Activated CD4-positive, alpha-beta T cell treated with anti-CD3 and anti-CD28 coated beads, Interleukin-10, Interleukin-2, amounts not matched to agents 100 ng/mL and 50 ng/mL, durations not matched to agents 16 hours and 8 hours (primary cell): ENCODE data around the gene NPPC.

Source experiments
- DNase-seq: peaks from one replicate; pipeline ENCODE4 v3.0.0-alpha.2; 2020

NPPC gene

DNA sequence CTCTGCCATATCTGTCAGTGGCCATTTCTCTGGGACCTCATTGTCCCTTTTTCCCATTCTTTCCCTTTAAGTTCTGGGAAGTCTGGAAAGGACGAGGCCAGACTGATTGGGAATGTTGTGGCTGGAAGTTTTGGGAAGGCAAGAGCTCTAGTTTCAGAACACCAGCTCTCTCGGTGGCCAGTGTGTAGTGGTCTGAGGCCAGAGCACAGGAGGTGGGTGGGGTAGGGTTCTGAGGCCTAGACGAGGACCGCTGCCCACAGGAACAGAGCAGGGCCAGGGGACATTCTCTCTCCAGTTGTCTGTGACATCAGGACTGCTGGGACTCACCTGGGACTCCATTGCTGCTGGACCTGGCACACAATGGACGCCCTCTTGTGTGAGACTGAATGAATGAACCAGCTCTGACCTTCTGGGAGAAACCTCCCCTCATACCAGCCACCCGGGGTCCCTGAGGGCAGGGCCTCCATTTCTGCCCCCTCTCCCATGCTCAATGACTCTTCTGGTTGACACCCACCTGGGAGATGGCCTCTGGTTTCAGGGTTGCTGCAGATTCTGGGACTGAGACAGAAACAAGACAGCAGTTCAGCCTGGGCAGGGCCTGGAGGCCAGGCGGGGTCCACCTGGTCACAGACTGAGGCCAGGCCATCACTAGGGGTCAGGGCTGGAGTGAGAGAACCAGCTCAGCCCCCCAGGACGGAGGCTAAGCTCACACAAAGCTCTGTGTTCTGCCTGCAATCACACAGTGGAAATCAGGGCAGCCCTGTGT, 8.4 kb upstream of the NPPC start:
- DNase-seq, result no peak

DNA sequence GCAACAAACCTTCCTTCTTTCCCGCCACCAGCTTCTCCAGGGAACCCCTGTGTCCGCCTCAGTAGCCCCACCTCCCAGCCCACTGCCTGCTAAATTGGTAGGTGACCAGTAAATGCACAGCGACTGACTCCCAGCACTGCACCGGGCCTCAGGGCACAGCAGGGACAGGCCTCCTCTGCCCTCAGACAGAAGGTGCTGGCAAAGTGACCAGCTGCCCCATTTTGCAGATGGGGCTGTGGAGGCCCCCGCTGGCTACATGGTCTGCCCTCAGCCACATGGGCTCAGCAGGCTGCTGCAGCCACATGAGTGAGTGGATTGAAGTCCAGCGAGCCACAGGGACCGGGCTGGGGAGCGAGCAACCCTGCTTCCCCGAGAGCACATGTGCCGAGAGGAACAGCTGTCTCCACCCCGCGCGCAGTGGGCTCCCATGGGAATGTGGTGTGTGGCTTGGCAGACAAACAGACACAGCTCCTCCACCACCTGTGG, 7.8 kb upstream of the NPPC start:
- DNase-seq, result no peak

DNA sequence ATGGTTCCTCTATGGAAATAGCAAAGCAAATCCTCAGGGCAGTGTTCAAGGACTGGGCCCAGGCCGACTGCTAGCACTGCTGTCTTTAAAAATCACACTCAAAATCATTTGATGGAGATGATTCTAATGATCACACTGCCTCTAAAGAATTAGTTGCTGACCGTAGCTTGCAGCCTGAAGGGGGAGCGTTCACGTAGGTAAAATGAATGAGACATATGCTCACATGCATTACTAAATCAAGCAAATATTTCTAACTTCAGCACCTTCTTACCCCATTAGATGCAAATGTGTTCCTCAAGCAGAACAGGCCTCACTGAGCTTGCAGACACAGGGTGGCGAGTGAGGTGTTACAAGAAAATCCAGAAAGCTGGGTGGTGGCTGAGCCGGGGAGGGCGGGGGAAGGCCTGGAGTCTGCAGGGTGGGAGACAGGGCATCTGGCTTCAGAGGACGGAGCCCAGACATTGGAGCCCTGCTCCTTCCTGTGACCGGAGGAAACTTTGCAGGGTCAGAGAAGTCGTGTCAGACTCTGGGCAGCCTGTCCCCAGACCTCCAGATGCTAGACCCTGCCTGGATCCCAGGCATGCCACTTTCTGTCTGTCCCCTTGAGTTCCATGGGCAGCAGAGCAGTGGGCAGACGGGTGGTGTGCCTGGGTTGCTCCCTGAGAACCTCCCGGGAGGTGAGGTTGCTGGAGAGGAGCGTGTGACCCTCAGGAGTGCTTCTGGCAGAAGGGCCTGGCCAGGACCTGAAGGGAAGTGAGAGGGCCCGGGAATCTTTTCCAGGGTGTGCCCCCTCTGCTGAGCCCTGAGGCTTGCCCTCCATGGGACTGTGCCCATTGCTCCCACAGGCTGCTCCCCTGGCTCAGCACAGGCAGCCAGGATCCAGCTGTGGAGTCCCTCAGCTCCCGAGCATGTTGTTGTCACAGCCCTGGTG, 7.1 kb upstream of the NPPC start:
- no peak for DNase-seq

DNA sequence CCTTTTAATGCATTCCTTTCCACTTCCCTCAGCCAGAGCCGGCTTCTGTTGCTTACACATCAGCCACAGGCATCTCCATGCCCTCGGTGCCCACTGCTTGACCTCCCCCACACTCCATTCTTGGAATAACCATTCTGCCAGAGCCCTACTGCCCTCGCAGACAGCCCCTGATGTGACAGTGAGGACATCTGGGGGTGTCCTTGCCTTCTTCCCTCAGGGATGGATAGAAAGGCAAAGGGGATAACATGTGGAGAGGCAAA, 6.4 kb upstream of the NPPC start:
- DNase-seq, result no peak

DNA sequence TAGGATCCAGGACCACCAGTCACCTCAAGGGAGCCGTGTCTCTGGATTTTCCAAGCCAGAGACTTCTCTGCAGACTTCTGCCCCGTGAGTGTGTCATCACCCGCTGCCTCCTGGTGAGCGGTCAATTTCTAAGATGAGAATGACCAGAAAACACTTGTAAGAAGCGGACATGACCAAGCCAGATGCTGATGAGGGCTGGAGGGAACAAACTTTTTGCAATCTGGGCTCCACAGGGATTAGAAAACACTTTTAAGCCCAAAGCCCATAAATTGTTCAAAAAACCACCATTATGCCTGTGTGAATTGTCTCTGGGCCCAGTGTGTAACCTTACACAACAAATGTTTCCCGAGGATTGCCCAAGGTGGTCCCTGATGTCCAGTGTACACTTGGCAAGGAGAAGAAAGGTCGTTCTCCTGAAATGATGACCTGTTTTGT, 5.3 kb upstream of the NPPC start:
- DNase-seq, result no peak

DNA sequence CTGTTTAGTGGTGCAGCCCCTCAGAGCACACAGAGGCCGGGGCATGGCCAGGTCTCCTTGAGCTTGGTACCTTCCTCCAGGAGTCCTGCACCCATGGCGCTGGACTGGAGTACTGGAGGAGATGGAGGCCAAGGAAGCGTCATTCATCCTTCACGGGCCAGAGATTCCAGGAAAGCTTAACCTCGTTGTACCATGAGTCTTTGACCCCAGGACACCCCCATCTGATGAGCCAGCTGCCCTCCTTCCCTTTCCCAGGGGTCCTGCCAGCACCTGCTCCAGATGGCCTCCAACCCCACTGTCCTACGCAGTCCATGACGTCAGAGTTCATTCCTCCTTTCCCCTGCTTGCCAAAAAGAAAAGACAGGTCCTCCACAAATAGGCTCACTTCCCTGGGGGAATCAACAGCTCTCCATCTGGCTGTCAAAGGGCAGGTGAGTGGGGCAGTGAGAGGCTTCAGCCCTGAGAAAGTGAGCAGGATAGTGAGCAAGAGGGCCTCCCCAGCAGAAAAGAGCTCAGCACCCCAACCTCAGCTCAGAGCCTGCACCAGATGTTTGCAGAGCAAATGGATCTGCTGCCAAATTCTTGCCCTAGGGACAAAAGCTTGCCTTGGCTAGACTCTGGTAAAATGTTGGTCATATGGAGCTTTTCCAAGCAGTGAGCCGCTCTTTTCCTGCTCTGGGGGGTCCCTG, 4.5 kb upstream of the NPPC start:
- no peak for DNase-seq

DNA sequence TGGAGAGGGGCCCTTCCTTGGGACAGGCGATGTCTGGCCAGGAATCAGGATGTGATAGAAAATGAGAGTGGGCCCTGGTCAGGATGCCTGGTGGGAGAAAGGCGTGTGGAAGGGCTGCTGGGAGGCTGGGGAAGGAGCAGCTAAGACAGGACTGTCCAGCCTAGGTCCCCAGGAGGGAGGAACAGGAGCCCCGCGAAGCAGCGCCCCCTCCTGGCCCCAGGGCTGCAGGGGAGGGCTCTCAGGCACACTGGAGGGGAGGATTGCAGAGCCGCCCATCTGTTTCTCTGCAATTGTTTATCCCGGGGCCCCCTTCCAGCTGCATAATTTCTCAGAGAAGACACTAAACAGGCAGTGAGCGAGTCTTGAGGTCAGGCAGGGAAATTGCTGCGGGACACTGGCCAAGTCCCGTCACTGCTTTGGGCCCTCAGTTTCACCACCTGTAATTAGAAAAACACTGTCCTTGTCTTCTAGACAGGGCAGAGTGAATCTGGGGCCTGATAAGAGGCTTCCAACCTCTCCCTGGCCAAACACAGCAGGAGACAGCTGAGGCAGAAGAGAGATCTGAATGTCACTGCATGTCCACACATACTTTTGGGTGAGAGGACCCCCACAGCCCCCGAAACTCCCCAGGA, 3.9 kb upstream of the NPPC start:
- DNase-seq, result peak; percentile 30

DNA sequence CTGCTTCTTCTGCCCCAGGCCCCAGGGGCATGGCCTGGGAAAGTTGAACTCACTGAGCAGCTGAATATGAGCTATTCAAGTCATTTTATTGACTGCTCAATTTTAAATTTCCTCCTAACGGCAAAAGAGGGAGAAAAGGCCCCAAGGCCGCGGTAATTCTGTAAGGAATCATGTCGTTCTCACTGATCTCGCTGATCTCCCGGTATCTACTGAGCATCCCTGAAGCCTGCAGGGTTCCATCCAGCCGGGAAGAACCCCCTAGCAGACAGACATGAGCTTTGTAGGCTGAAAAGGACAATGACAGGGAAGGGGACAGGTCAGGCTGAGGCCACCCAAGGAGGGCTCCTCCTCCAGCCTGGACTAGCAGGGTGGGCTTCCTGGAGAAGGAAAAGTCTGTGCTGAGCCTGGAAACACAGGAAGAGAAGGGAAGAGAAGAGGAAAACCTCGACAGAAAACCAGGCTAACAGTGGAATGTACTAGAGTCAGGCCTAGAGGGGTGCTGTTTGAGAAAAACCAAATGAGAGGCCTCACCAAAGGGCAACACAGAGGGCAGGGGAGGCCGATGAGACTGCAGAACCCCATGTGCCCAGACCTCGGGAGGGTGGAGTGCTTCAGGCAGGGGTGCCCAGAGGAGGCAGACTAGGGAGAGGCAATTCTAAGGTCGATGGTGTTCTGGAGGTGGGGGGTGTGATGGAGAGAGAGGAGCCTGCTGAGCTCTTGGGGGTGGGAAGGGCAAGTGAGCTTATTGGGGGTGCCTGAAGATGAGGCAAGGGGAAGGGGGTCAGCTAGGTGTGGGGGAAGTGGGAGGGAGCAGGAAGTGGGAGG, 2.9 kb upstream of the NPPC start:
- no peak for DNase-seq

DNA sequence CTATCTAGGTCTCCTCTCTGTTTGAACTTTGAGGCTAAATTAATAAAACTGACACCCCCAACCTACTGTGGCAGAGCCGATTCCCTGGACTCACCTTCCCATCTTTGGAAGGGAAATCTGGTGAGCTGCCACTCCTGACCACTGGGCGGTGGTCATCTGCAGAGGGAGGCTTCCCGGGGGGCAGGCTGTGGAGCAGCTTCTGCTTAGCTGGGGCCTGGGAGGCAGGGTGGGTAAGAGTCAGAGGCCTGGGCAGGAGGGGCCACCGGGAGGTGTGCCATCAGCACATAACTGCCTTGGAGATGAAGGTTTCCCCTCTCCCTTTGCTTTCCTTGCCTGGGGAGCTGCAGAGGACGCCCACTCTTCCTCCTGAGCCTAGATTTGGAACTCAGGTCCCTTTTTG, 2.3 kb upstream of the NPPC start:
- DNase-seq, result no peak

DNA sequence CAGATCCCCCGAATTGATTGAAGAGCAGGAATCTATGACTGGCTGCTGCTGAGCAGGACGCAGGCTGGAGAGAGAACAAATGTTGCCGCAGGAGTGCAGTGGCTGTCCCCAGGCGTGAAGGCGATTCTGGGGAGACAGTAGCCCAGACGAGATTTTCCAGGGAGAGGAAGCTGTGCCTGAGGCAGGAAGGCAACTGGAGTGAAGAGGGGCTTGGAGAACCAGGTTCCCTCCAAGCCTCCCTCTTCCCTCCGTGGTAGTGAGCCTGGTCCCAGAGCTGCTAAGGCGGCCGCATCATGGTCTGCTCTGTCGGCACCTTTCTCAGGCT, 1.3 kb upstream of the NPPC start:
- DNase-seq, result no peak

DNA sequence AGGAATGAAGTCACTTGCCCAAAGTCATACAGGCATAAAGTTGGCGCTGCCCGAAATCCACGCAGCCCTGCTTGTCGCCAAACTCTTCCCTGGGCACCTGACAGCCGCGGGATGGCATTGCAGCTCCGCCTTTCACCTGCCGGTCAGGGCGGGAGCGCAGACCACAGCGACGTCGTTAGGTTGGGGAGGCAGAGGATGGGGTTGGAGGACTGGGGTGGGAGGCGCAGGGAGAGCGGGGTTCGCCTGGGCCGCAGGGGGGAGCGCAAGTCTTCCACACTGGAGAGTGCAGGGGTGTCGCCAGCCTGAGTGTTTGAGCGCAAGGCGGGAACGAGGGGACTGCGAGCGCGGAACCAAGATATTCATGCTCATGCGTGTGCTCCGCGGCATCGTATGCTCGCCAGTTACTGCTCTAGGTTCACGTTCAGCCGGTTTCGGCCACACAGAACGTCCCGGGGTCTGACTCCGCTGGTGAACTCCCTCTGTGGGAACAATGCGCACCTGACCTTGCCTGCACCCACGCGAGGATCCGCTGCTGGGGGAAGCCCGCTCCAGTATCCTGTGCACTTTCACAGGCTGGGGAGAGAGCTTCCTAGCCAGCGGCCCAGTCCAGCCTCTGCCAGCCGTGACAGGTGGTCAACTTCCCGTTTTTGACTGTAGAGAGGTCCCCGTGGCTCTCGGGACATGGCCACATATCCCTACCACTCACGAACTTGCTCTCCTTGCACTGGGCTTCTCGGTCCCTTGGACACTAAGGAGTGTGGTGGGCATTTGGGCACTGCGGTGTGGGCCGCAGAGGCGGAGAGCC, 767 bp upstream of the NPPC start:
- peak; percentile 22 for DNase-seq

DNA sequence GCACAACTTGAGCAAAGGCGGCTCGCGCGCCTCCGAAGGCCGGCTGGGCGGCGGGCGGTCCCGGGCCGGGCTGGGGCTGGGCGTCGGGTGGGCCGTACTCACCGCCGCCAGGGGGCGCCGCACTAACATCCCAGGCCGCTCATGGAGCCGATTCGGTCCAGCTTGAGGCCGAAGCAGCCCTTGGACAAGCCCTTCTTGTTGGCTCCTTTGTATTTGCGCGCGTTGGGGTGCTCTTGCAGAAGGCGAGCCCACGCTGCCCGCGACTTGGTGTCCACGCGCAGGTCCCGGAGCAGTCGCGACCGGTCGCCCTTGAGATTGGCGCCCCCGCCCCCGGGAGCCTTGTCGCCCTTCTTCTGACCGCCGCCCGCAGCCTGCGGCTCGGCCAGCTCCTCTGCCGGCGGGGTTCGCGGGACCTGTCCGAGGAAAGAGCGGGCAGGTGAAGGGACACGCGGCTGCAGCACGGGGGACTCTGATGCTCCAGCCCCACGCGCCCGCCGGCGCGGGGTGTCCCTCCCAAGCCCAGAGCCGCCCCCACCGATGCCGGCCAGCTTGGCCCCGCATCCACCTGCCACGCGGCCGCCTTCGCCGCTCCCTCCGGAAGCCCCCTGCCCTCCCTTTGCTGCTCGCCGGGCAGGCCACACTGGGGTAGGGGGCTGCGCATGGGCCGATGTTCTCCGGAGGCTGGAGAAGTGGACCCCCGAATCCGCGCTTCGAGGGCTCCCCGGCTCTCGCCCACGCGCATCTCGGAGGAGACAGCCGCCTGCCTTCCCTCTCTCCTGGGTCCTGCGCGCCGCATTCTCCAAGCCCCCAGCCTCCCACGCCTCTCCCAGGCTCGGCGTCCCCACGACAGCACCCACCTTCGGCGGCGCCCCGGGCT, 655 bp downstream of the NPPC start:
- DNase-seq, result peak; percentile 77

DNA sequence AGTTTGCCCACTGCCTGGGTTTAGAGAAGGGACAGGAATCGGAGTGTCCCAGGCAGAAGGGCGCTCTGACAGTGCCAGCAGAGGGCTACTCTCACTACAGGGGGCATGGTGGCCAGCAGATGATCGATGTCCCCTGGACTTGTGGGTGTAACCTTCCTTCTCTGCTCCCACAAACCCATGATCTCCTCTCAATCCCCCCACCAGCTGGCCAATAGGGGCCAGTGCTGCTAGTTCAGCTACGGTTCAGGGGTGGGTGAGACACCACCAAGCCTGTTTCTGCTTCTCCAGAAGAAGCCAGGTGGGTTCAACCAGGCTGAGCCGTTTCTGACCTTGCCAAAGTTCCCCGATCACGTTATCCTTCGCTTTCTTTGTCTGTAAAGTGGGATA, 1.3 kb downstream of the NPPC start:
- DNase-seq, result no peak

DNA sequence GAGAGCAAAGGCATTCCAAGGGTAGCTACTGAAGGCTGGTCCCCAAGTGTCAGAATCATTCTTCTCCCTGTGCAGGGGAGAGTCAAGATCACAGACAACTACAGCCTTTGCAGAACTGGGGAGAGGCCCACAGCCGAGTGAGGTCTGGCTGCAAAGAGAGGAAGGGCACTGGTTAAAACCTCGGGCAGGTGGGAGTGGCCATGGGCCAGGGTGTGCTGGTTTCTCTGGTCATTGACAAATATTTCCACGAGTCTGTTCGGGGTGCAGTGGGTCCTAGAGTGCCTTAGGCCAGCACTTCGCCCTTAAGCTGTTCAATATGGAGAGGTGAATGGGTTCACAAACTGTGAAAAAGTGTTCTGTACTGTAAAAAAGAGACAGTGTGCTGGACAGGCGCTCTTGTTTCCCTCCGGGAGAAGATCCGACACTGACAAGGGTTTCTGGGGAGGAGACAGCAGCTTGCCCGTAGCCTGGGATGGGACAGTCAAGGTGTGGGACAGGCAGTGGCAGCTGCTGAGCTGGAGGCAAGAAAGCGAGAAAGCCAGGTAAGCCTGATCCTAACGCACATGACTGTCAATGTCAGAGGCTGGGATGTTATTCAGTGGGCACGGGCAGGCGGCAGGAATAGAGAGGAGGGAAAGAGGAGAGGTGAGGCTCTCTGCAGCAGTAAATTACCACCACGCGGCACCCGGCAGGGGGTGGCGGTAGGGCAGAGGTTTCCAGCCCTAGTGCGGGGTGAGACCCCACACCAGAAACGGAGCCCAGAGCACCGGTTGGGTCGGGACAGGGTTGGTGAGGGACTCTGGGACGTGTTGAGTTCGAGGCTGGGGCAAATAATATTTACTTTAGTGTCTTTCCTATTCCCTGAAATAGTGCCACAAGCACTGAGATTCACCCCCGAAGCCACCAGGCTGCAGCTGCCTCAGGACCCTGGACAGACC, 2.0 kb downstream of the NPPC start:
- DNase-seq, result no peak

DNA sequence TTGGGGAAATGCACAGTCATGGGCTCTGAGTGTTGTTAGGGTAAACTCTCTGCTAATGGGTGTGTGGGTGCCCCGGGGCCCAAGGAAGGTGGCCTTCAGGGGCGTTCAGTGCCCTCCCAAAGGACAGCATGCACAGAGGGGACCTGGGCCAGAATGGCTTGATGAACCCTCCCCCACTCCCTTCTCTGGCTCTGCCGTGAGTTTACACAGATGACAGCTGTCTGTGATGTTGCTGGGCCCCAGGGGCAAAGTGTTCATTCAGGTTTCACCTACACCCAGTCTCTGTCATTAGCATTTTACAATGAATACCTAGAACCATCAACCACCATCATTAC, 3.2 kb downstream of the NPPC start:
- no peak for DNase-seq

DNA sequence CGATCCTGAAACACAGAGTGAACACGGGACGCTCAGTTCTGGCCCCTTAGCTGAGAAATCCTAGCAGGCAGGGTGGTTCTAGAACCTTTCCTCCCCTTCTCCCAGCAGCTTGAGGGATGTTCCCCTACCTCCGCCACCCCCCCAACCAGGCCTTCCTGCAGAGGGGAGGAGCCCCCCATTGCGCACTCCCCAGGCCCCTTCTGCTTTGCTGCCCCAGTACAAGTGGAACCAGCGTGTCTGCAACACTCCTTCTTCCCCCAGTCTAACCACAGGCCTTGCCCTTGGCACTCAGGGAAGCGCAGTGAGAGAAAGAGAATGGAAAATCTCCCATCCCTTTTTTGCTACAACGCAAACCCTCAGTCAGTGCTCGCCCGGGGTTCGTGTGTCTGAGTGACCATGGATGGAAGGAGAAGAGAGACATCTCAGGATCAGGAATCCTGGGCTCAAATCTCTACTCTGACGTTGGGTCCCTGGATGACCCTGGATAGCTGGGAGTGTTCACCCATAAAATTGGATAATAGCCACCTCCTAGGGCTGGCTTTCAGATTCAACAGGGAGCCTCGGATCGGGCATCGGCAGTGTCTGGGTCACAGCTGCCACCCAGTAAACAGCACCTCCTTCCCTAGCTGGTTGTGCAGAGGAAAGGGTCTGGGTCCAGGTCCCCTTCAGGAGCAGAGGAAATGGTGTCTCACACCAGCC, 3.7 kb downstream of the NPPC start:
- DNase-seq, result no peak

DNA sequence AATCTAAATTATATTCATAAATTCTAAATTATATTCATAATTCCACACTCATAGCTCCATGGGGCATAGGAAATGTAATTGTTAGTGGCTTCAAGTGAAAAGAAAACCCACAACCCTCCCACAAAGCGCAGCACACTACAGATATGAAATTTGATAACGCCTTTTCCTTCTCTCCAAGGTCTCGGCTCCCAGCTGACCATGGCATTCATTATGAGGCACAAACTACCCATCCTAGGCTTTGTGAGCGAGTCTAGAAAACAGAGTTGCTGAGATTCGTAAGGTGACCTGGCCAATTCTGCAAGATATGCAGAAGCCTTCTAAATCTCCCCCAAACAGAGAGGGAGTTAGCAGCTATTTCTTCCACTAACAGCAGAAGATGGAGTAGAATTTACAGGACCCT, 5.4 kb downstream of the NPPC start:
- DNase-seq, result no peak

DNA sequence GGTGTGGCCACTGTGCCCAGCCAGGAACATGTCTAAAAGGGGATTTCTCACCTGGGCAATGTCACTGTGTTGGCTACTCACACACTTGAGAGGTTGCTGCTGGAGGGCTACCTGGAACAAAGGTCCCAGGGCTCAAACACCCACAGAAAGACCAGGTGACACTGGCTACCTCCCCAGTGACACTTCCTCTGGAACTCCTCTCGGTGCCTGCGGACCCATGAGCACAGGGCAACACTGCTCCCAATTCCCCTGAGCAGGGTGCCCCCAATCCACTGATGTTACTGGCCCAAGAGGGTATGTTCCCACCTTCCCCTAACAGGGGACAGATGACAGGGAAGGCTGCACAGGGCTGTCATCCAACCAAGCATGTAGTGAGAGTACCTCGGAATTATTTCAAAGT, 5.8 kb downstream of the NPPC start:
- DNase-seq, result no peak
